HG03039 (cell line): ENCODE data around the gene SLX9.
"Not testable (repeated sequence)": the region's sequence is repeated elsewhere in the genome, so short reads cannot be mapped to it uniquely, and the experiment has no call there.

ENCODE experiments used
- ATAC-seq: cut with Tn5 transposase; IDR thresholded peaks from one replicate; pipeline ENCODE4 v1.9.1; 2021; ENCODE audit warnings: mild to moderate bottlenecking, moderate library complexity; ENCODE audit not compliant: unreplicated experiment

The SLX9 gene

DNA sequence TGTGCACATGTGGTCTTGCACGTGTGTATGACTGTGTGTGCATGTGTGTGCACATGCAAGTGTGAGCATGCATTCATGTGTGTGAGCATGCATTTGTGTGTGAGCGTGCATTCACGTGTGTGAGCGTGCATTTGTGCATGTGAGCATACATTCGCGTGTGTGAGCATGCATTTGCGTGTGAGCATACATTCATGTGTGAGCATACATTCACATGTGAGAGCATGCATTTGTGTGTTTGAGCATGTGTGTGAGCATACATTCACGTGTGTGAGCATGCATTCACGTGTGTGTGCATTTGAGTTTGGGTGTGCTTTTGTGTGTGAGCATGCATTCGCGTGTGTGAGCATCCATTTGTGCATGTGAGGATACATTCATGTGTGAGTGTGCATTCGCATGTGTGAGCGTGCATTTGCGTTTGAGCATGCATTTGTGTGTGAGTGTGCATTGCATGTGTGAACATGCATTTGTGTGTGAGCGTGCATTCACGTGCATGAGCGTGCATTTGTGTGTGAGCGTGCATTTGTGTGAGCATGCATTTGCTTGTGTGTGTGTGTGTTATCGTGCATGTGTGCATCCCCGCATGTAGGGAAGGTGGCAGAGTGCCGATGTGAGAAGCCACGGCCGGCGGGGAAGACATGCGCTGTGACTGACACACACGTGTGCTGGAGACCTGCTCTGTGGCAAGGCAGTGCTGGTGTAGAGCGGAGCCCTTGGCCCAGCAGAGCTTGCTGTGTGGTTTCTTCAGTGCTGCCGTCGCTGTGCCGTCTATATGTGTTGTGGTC lies 37.4 kb upstream of the SLX9 start:
- ATAC-seq, result no peak

DNA sequence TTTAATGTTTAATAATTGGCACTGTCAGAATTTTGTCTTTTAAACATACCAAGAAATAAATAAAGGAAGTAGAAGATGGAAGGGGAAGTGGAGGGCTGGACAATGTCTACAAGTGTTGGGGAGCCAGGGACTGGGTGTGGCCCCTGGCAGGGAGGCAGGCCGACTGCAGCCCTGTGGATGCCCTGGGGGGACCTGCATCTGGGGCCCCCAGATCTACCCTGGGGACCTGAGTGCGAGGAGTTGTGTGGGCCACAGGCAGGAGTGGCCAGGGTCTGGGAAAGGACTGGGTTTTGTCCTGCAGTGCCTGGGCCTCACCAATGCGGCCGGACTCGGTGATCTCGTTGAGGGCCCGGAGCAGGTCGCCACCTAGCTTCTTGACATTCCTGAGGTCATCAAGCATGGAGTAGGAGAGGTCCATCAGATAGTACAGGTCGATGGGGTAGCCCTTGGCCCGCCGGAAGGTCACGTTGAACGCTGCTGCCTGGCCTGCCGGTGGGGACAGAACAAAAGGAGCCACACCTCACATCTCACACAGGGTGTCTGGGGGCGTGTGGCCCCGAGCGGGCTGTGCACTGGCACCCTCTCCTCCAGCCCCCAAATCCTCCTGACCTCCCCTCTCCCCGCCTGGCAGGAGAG lies 36.7 kb upstream of the SLX9 start:
- ATAC-seq, result no peak

DNA sequence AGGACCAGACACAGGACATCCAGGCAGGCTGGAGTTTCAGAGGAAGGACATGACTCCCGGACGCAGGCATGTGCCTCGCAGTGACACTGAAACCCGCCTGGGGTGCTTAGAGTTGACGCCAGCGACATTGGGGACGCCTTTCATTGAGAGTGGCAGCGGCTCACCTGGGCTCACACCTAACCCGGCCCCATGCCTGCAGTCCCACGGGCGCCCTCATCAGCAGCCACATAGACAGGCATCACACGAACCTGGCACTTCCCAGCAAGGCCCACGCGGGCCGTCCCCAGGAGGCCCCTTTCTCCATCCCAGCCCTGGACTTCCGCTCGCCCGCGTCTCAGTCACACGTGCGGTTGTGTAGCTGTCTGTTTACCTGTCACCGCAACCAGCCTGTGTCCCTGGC lies 36.1 kb upstream of the SLX9 start:
- ATAC-seq, result no peak

DNA sequence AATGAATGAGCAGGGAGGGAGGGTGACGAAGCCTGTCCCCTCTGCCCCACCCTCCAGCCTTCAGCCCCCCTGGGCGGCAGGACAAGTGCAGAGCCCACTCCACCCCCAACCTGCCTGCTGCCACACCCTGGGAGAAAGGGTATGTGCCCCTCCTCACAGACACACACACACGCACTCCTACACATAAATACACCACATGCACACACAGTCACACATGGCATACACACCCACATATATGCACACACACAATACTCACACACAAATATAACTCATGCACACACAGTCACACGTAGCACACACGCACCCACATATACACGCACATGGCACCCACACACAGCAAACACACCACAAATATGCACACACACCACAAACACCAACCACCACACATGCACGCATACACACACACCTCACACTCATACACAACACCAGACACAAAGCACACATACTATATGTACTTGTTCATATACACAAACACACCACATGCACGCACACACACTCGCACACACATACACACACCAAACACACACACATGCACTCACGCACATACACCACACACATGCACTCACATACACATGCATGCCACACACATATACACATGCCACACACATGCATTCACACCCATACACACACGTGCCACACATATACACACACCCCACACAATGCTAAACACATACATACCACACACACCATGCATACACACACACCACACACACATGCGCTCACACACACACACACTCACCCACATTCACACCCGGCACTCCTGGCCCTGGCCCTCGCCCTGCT lies 35.5 kb upstream of the SLX9 start:
- ATAC-seq, result no peak

DNA sequence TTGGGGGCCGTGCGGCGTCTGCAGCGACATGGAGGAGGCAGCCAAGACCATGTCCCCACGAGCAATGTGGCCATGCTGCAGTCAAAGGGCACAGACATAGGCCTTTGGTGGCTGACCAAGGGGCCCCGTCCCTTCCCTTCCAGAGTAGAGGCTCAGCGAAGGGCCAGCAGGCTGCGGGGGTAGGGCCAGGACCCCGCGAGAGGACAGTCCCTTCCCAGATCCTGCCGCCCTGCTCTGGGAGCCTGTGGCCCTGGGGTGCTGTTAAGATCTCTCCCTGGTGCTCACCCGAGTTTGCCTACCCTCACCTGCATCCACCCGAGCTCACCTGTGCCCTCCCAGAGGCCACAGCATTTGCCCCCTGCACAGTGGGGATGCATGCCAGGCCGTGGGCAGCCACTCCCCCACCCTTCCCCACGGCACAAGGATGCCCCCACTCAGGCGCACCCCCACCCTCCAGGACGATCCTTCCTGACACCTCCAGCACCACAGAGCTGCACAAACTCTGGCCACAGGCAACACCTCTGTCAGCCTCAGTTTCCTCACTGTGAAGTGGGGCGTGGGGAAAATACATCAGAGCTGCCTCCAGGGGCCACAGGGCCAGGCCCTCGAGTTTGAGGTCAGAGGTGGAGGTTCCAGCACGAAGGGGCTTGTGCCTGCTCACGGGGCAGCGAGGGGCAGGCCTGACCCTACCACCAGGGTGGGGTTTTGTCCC lies 34.7 kb upstream of the SLX9 start:
- no peak for ATAC-seq

DNA sequence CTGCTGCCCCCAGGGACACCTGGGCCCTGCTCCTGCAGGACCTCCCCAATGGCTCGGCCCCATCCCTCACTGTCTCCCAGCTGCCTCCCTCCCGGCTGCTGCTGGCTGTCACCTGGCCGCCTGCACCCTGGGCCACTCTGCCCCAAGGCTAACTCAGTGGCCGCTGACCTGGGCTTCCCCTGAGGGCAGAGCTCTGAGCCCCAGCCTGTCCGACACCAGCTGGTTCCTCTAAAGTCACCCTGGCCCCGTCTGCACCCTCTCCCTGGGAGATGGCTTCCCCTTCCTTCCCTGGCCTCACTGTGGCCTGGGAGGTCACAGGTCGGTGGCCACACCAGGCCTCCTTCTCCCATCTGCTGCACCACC lies 34.1 kb upstream of the SLX9 start:
- ATAC-seq, result no peak

DNA sequence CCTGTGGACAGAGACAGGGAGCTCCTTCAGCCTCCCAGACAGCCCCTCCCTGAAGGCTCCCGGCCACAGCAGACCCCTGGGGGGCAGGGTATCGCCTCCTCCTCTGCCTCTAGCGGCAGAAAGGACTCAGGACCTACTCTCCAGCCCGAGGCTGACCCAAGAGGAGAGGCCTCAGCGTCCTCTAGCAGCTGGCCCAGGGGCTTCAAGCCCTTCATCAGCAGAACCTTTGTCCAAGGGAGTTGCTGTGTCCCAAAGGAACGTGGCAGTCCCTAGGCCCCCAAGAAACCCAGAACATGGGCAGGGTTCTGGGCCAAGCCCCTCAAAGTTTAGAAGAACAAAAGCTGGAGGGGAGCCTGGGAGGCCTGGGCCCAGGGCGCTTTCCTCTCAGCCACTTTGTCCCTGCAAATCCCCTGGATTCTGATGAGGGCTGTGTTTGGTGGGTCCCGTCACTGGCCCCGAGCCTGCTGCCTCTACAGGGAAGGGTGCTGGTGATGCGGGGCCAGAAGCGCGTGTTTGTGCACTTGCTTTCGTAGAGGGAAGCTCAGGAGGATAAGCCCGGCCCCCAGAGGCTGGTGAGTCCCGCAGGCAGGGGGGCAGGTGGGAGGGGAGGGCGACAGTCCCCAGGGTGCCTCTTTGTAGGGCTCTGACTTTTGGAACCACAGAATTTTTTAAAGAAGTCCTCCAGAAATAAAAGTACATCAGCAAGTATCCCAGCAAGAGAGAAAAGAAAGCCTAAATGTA lies 32.4 kb upstream of the SLX9 start:
- ATAC-seq, result no peak

DNA sequence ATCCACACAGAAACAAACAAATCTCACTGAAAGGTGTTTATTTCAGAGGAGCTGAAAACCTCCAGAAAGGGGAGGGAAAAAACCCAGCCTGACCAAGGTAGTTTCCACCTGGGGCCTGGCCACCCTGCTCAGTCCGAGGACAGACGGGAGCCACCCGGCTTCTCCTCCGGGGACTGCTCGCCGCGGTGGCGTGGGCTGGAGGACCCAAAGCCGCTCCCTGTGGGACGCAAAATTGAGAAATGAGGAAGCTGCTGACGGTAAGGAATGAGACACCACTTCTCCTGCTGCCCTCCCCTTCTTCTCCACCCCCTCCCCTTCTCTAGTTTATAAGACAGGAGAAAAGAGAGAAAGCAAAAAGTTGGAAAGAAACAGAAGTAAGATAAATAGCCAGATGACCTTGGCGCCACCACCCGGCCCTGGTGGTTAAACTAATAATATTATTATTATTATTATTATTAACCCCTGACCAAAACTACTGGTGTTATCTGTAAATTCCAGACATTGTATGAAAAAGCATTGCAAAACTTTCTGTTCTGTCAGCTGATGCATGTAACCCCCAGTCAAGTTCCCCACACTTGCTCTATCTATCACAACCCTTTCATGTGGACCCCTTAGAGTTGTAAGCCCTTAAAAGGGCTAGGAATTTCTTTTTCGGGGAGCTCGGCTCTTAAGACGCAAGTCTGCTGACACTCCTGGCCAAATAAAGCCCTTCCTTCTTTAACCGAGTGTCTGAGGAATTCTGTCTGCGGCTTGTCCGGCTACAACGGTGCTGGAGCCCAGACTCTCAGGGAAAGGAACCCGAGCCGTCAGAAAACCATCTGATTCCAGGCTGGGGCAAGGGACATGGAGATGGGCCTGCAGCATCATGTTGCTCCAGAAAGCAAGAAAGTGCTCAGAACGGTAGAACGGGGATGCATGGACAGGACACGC lies 31.6 kb upstream of the SLX9 start:
- no peak for ATAC-seq

DNA sequence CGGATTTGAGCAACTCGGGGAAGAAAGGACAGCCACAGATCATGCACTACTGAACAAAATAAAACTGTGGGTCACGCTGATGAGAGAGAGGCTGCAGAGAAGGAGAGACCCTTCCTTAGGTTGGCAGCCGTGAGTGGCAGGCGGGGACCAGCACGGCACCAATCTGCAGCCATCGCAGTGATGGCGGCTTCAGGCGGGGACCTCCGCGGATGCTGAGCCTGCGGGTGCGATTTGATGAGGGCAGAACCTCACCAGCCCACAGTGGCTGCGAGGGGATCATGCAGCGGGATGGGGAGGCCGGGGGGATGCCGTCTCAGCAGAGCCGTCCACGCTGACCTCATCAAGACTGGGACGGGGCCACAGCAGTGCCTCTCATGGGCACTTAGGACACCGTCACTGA lies 30.9 kb upstream of the SLX9 start:
- ATAC-seq, result no peak

DNA sequence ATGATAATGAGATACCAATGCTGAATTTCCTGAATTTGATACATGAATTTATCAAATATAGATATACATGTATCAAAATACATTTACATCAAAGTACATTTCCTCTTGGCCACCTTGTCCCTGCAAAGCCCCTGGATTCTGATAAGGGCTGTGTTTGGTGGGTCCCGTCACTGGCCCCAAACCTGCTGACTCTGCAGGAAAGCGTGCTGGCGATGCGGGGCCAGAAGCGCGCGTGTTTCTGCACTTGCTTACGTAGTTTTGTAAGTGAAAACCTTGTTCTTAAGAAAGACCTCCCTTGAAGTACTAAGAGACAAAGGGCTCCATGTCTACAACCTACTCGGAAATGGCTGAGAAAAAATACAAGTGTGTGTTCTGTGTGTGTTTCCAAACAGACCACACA lies 30.1 kb upstream of the SLX9 start:
- no peak for ATAC-seq

DNA sequence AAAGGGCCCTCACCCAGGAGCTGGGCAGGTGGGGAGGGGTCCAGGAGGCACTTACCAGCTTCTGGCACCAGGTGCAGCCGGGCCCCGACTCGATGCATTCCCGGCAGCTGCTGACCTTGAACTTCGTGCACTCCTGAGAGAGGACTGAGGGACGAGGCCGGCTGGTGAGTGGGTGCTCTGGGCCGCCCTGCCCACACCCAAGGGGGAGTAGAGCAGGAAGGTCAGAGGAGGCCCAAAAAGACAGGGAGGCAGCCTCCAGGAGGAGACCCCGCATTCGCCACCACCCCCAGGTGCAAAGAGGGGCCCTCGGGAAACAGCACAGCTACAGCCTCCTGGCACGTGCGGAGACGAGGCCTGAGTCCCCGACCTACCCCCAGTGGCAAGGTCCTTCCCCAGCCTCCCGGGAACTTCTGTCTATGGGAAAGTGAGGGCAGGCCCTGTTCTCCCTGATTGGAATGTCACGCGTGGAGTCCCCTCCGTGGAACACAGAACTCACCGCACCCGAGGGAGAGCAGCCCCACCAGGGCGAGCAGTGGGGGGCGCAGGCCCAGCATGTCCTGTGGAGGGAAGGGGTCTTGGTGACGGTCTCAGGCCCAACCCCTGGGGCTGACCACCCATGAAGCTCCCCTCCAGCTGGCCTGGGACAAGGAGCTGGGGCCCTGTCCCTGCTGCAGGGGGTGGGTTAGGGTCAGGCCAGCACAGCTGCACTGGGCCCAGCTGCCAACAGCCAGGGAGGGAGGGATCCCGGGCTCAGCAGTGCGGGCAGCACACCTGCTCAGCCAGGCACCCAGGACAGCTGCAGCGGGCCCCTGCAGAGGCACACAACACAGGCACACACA lies 29.4 kb upstream of the SLX9 start:
- ATAC-seq, result no peak

DNA sequence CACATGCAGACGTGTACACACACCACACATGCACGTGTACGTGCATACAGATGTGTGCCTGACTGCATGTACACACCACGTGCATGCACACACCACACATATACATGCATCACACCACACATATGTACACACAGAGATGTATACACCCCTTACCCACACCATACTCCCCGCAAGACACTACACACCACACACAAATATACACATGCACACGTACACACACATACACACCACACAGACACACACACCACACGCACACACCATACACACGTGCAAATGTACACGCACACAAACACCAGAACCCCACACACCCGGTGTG lies 28.8 kb upstream of the SLX9 start:
- ATAC-seq, result no peak

DNA sequence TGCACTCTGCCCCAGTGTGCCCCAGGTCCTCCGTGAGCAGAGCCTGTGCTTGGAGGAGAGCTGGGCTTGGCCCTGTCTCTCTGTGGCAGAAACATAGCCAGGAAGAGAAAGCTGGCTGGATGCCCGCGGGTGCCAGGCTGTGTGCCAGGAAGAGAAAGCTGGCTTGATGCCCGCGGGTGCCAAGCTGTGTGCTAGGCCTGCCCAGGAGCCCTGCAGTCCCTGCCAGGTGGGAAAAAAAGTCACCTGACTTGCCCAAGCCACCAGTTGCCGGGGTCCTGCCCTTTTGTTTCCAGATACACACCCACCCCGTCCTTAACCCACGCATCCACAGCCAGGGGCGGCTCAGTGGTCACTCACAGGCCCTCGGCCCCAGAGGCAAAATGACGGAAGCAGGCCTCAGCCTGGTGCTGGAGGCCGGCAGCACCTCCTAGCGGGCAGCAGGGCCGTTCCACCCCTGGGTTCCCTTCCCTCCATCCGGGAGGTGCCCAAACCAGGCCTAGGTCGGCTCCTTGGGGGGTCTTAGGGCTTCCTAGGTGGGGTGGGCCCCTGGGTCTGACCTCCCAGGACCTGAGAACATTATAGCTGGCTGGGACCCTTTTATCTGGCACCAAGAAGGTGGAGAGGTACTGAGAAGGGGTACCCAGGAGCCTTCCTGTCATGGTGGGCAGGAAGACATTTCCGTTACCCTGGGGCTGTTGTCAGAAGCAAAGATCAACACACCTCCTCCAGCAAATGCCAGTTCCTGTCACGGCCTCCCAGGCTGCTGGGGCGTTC lies 28.3 kb upstream of the SLX9 start:
- no peak for ATAC-seq

DNA sequence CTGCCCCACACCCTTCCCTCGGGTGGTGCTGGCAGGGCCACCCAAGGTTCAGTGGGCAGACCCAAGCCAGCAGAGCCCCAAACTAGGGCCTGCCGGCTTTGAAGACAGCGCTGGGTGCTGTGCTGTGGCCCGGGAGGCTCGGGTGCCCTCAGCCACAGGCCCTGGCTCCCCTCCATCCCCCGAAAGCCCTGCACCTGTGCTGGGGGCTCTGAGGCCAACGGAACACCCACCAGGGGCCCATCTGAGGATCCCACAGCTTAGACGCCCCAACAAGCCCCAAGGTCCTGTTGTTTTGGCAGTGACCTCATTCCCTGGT lies 27.7 kb upstream of the SLX9 start:
- ATAC-seq, result no peak

DNA sequence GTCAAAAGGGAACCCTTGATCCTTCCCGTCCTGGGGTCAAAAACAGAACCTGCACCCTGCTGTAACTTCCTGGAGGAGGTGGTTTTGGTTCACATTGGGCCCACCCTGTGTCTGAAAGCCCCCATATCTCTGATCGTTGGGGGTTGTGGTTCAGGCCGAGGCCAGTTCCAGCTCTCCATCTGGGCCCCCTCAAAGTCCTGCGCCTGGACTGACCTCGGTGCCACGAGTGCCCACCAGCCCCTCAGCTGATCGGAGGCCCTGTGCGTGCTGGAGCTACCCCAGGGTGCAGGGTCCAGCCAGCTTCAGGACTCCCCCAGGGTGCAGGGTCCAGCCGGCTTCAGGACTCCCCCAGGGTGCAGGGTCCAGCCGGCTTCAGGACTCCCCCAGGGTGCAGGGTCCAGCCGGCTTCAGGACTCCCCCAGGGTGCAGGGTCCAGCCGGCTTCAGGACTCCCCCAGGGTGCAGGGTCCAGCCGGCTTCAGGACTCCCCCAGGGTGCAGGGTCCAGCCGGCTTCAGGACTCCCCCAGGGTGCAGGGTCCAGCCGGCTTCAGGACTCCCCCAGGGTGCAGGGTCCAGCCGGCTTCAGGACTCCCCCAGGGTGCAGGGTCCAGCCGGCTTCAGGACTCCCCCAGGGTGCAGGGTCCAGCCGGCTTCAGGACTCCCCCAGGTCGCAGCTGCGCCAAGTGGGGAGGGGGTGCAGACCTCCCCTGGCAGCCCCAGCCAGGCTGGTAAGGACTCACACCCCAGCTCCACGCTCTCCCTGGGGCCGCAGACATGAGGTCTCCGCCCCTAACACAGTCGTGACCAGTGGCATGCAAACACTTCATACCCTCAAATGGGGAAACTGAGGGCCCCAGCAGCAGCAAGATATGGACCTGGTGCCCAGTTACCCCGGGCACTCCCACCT lies 27.1 kb upstream of the SLX9 start:
- ATAC-seq, result not testable (repeated sequence)

DNA sequence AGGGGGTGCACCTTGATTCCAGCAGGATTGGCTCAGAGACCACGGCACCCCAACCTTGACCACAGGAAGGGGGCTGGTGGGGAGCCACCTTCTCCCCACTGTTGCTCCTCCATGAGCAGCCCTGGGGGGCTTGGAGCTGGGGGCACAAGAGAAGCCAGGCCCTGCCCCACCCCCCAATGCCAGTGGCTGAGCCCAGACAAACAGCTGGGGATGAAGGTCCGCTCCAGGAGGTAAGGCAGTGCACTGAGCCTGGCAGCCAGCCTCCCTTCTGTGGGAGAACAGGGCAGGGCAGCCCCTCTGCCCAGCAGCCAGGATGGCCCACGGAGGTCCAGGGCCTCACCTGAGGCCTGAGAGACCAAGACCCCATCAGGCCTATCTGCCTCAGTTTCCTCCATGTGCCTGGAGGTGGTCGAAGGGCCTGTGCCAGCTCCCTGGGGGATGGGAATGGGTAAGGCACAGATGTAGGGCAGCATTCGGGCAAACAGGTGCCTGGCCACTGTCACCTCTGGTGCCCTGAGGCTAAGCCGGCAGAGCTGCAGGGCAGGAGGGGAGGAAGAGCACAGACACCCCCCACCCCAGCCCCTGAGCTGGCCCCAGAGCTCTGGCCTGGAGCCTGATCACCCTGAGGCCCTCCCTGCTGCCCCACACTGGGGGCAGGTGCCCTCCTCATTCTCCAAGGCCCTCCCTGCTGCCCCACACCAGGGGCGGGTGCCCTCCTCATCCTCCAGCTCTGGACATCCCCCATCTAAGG lies 26.2 kb upstream of the SLX9 start:
- ATAC-seq, result no peak
